GM12874 (cell line): Measurements from ENCODE around the gene TLE2.

Source experiments
- TF ChIP-seq, protein P1 (sequence below): IDR thresholded peaks from 2 replicates; pipeline ENCODE4 v1.5.1; 2011; ENCODE audit warnings: low read depth, mild to moderate bottlenecking, control low read depth, low read length, moderate library complexity; ENCODE audit not compliant: insufficient read depth

The TLE2 gene

GRCh38 chr19:2998642-2999041 lies 30.4 kb downstream of the TLE2 start:
- TF ChIP-seq, protein P1, sequence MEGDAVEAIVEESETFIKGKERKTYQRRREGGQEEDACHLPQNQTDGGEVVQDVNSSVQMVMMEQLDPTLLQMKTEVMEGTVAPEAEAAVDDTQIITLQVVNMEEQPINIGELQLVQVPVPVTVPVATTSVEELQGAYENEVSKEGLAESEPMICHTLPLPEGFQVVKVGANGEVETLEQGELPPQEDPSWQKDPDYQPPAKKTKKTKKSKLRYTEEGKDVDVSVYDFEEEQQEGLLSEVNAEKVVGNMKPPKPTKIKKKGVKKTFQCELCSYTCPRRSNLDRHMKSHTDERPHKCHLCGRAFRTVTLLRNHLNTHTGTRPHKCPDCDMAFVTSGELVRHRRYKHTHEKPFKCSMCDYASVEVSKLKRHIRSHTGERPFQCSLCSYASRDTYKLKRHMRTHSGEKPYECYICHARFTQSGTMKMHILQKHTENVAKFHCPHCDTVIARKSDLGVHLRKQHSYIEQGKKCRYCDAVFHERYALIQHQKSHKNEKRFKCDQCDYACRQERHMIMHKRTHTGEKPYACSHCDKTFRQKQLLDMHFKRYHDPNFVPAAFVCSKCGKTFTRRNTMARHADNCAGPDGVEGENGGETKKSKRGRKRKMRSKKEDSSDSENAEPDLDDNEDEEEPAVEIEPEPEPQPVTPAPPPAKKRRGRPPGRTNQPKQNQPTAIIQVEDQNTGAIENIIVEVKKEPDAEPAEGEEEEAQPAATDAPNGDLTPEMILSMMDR = no peak

GRCh38 chr19:2997720-2998119 lies 31.4 kb downstream of the TLE2 start:
- TF ChIP-seq, protein P1 = no peak

DNA sequence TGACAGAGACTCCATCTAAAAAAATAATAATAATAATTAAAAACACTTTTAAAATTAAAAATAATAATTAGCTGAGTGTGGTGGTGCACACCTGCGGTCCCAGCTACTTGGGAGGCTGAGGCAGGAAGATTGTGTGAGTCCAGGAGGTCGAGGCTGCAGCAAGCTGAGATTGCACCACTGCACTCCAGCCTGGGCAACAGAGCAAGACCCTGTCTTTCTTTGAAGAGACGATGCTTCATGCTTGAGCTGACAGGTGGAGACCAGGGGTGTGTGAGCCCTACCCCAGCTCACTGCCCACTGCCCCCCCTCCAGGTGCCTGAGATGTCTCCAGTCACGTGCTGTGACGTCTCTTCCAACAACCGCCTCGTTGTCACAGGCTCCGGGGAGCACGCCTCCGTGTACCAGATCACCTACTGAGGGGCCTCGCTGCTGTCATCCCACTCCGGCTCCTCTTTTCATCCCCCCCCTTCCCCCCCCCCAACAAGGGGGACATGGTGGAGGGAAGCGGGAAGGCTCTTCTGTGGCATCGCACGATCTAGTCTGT lies 34.4 kb downstream of the TLE2 start:
- TF ChIP-seq, protein P1 = no peak

DNA sequence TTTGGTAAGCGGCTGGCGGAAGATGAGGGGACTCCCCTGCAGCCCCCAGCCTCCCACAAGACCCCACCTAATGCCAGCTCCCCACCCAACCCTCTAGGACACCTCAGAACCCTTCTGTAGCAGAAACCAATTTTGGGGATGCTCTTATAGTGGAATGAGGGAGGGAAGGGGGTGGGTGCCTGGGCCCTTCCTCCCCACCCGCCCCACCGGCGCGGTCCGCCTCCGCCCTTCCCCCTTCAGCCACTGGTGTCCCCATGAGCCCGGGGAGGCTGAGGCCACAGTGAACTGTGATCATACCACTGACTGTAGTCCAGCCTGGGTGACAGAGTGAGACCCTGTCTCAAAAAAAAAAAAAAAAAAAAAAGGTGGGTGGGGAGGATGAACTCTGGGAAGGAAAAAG lies 35.5 kb downstream of the TLE2 start:
- TF ChIP-seq, protein P1 = no peak

DNA sequence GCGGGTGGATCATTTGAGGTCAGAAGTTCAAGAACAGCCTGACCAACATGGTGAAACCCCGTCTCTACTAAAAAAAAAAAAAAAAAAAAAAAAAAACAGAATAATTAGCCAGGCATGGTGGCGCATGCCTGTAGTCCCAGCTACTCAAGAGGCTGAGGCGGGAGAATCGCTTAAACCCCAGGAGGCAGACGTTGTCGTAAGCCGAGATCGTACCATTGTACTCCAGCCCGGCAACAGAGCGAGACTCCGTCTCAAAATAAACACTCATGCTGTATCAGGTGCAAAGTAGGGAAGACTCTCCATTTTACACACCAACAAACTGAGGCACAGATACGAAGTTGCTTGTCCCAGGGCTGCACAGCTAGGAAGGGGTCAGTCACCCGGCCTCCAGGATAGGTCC lies 36.1 kb downstream of the TLE2 start:
- TF ChIP-seq, protein P1 = no peak

DNA sequence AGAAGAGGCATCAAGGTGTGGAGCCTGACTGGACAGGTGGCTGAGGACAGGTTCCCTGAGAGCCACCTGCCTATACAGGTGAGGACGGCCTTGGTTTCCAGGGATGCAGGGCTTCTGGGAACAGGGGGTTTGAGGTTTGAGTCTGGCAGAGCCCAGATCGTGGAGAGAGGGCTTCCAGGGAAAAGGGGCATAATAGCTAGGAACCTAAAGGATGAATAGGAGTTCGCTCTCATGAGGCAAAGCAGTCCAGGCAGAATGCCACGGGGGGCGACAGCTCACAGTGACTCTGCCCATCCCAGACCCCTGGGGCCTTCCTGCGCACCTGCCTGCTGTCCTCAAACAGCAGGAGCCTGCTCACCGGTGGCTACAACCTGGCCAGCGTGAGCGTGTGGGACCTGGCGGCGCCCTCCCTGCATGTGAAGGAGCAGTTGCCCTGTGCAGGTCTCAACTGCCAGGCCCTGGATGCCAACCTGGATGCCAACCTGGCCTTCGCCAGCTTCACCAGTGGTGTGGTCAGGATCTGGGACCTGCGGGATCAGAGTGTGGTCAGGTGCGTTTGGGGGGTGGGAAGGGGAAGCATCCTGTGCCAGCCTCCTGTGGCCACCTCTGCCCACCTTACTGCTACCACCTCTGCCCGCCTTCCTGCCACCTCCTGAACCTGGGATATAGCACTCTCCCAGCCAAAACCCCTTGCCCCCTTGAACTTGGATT lies 39.7 kb downstream of the TLE2 start:
- TF ChIP-seq, protein P1 = no peak

- TF ChIP-seq, protein P1 = no peak
These were observed 40.5 kb downstream of the TLE2 start for GRCh38 chr19:2988568-2988967.
